Nephron progenitor cell (in vitro differentiated cells): ENCODE results near the gene ABHD2.

Experiments used
- DNase-seq: peaks from one replicate; pipeline ENCODE4 v3.0.0; 2021
- H3K27ac Mint-ChIP-seq: 2 replicates; pipeline ENCODE4 v1.8.0; 2021; ENCODE audit warnings: mild to moderate bottlenecking, moderate library complexity, mixed read lengths
- H3K27me3 Mint-ChIP-seq: 2 replicates; pipeline ENCODE4 v1.8.0; 2021; ENCODE audit warnings: mild to moderate bottlenecking, low read depth, mixed read lengths; ENCODE audit not compliant: poor library complexity
- H3K36me3 Mint-ChIP-seq: 2 replicates; pipeline ENCODE4 v1.8.0; 2021; ENCODE audit warnings: low read depth, mixed read lengths
- H3K4me1 Mint-ChIP-seq: 2 replicates; pipeline ENCODE4 v1.8.0; 2021; ENCODE audit warnings: mixed read lengths
- H3K4me3 Mint-ChIP-seq: 2 replicates; pipeline ENCODE4 v1.8.0; 2021; ENCODE audit warnings: mild to moderate bottlenecking, moderate library complexity, mixed read lengths
- H3K9me3 Mint-ChIP-seq: 2 replicates; pipeline ENCODE4 v1.8.0; 2021; ENCODE audit warnings: mild to moderate bottlenecking, moderate library complexity, mixed read lengths
- TF ChIP-seq, protein P1 (sequence below): fragments of 200-600 bp; sonication (generic); IDR thresholded peaks from 2 replicates; pipeline ENCODE4 v1.5.0; 2021; ENCODE audit warnings: antibody characterized with exemption

Gene ABHD2

GRCh38 chr15:89211678-89212170 is 123.5 kb downstream of the ABHD2 start:
- Mint-ChIP-seq H3K36me3 (no peaks in the 10 kb centered on the region), H3K4me3 (no peak overlapping the region), H3K27me3 (peaks cover 3% of the 10 kb centered on the region), H3K27ac (no peak overlapping the region), H3K4me1 (peaks cover 17% of the 10 kb centered on the region), H3K9me3 (no peaks in the 10 kb centered on the region)
- no peak for DNase-seq
- TF ChIP-seq, protein P1, sequence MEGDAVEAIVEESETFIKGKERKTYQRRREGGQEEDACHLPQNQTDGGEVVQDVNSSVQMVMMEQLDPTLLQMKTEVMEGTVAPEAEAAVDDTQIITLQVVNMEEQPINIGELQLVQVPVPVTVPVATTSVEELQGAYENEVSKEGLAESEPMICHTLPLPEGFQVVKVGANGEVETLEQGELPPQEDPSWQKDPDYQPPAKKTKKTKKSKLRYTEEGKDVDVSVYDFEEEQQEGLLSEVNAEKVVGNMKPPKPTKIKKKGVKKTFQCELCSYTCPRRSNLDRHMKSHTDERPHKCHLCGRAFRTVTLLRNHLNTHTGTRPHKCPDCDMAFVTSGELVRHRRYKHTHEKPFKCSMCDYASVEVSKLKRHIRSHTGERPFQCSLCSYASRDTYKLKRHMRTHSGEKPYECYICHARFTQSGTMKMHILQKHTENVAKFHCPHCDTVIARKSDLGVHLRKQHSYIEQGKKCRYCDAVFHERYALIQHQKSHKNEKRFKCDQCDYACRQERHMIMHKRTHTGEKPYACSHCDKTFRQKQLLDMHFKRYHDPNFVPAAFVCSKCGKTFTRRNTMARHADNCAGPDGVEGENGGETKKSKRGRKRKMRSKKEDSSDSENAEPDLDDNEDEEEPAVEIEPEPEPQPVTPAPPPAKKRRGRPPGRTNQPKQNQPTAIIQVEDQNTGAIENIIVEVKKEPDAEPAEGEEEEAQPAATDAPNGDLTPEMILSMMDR, result no peak

DNA sequence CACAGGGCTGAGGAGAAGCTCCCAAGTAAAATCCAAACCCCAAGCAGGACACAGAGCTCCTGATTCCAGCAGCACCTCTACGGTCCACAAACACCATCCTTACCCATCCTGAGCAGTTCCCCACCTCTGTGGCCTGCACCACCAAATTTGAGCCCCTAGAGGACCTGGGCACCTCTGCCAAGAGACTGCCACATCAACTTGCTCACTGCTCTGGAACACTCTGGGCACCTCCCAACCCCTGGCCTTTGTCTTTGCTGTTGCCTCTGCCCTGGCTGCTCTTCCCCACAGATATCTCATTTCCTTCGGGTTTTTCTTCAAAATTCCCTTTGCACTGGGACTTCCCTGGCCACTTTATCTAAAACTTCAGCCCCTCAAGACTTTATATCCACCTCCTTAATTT is 127.4 kb downstream of the ABHD2 start:
- TF ChIP-seq, protein P1, result no peak
- no peak overlapping the region for H3K4me3 Mint-ChIP-seq
- no peaks in the 10 kb centered on the region for H3K9me3 Mint-ChIP-seq
- no peak overlapping the region for H3K27ac Mint-ChIP-seq
- DNase-seq, result no peak
- no peaks in the 10 kb centered on the region for H3K36me3 Mint-ChIP-seq
- H3K27me3 Mint-ChIP-seq, result peaks cover 14% of the 10 kb centered on the region
- peaks cover 5% of the 10 kb centered on the region for H3K4me1 Mint-ChIP-seq

- Mint-ChIP-seq H3K9me3 (no peaks in the 10 kb centered on the region), H3K36me3 (no peaks in the 10 kb centered on the region), H3K27me3 (peaks cover 10% of the 10 kb centered on the region), H3K4me1 (peaks cover 7% of the 10 kb centered on the region), H3K4me3 (no peak overlapping the region), H3K27ac (no peak overlapping the region)
- DNase-seq, result no peak
- TF ChIP-seq, protein P1, result no peak
Measured at GRCh38 chr15:89217031-89217430, 128.8 kb downstream of the ABHD2 start.

- Mint-ChIP-seq H3K36me3 (no peaks in the 10 kb centered on the region), H3K9me3 (no peaks in the 10 kb centered on the region)
Measured at GRCh38 chr15:89217686-89218376, 129.6 kb downstream of the ABHD2 start.

DNA sequence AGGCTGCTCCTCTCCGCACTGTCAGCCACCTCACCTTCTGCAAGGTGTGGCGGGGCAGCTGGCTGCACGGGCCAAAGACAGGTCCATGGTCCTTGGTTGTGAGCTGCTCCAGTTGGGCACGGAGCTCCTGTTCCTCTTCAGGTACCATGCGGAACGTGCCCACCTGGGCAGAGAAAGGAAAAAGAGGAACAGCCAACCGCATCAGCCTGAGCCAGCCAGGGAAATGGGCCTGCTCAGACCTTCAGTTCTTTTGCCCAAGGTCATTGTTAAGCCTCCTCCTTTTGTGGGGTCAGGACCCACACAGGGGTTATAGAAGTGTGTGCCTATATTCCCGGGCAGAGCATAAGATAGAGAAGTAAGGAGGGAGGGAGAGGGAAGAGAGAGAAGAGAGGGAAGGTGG is 130.3 kb downstream of the ABHD2 start:
- Mint-ChIP-seq H3K27ac (peak overlapping the region; percentile 23), H3K36me3 (no peaks in the 10 kb centered on the region), H3K9me3 (no peaks in the 10 kb centered on the region), H3K4me3 (no peak overlapping the region), H3K27me3 (peaks cover 15% of the 10 kb centered on the region), H3K4me1 (peaks cover 7% of the 10 kb centered on the region)
- DNase-seq, result no peak
- TF ChIP-seq, protein P1, result no peak

More at GRCh38 chr15:89217686-89218376, 129.6 kb downstream of the ABHD2 start:
- H3K4me1 Mint-ChIP-seq, result peaks cover 7% of the 10 kb centered on the region
- H3K27me3 Mint-ChIP-seq, result peaks cover 14% of the 10 kb centered on the region
- DNase-seq, result no peak
- H3K4me3 Mint-ChIP-seq, result no peak overlapping the region
- H3K27ac Mint-ChIP-seq, result no peak overlapping the region
- TF ChIP-seq, protein P1, result no peak

- Mint-ChIP-seq H3K27me3 (peaks cover 15% of the 10 kb centered on the region), H3K9me3 (no peaks in the 10 kb centered on the region)
Measured at GRCh38 chr15:89221543-89221942, 133.3 kb downstream of the ABHD2 start, which contains the start of gene RLBP1. Gene RLBP1 (minus strand): TSS chr15:89221579. CDS start chr15:89218975, 2,604 bp downstream.

More at GRCh38 chr15:89221543-89221942, 133.3 kb downstream of the ABHD2 start, which contains the start of gene RLBP1:
- Mint-ChIP-seq H3K36me3 (no peaks in the 10 kb centered on the region), H3K4me1 (peaks cover 7% of the 10 kb centered on the region), H3K4me3 (no peak within 1 kb of the TSS), H3K27ac (no peak within 1 kb of the TSS)
- TF ChIP-seq, protein P1, result no peak
- DNase-seq, result no peak
